Measurements from ENCODE around the gene FARS2.

The FARS2 gene

GRCh38 chr6:5282191-5282623, 20.9 kb downstream of the FARS2 start:
- peak overlapping the region; percentile 66 for H3K27ac Mint-ChIP-seq
- no peak for DNase-seq
- no peak overlapping the region for H3K4me3 Mint-ChIP-seq
- TF ChIP-seq CTCF (IDR thresholded peaks at IDR 0.05): no peak
- no peaks in the 10 kb centered on the region for H3K27me3 Mint-ChIP-seq (ENCODE audit: low read depth, poor library complexity)
- no peaks in the 10 kb centered on the region for H3K9me3 Mint-ChIP-seq
- H3K4me1 Mint-ChIP-seq: peaks cover 9% of the 10 kb centered on the region
- peaks cover 4% of the 10 kb centered on the region for H3K36me3 Mint-ChIP-seq (ENCODE audit: low read depth)

- Mint-ChIP-seq H3K4me3 (no peak overlapping the region), H3K9me3 (no peaks in the 10 kb centered on the region), H3K36me3 (ENCODE audit: low read depth) (peaks cover 5% of the 10 kb centered on the region), H3K27ac (peak overlapping the region; percentile 4), H3K27me3 (ENCODE audit: low read depth, poor library complexity) (no peaks in the 10 kb centered on the region), H3K4me1 (peaks cover 20% of the 10 kb centered on the region)
- DNase-seq: no peak
- no peak for TF ChIP-seq CTCF (IDR thresholded peaks at IDR 0.05)
Measured at GRCh38 chr6:5285081-5285480, 23.8 kb downstream of the FARS2 start.

DNA sequence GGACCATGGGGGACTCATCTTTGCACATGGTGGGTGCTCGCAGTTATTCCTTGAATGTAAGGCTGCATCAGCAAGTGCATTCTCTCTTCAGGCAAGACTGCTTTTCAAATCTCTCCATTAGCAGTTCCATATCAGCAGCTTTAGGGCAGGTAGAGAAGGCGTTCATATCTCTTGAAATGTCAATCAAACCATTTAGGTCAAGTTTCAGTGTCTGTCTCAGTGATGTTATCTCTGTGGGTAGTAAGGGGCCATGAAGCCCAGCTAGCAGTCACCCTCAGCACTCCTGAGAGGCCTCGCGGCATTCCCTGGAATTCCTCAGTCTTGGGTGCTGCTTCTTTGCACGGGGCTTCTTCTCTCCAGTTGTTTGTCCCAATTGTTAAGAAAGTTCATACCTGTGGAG, 24.2 kb downstream of the FARS2 start:
- H3K4me1 Mint-ChIP-seq: peaks cover 20% of the 10 kb centered on the region
- no peak overlapping the region for H3K4me3 Mint-ChIP-seq
- H3K27me3 Mint-ChIP-seq (ENCODE audit: low read depth, poor library complexity): no peaks in the 10 kb centered on the region
- no peak overlapping the region for H3K27ac Mint-ChIP-seq
- H3K36me3 Mint-ChIP-seq (ENCODE audit: low read depth): peaks cover 5% of the 10 kb centered on the region
- no peaks in the 10 kb centered on the region for H3K9me3 Mint-ChIP-seq
- TF ChIP-seq CTCF (IDR thresholded peaks at IDR 0.05): no peak
- no peak for DNase-seq

- peaks cover 5% of the 10 kb centered on the region for H3K36me3 Mint-ChIP-seq (ENCODE audit: low read depth)
- H3K27ac Mint-ChIP-seq: no peak overlapping the region
- no peaks in the 10 kb centered on the region for H3K9me3 Mint-ChIP-seq
- peaks cover 20% of the 10 kb centered on the region for H3K4me1 Mint-ChIP-seq
- no peak for TF ChIP-seq CTCF (IDR thresholded peaks at IDR 0.05)
- DNase-seq: no peak
- H3K4me3 Mint-ChIP-seq: no peak overlapping the region
- H3K27me3 Mint-ChIP-seq (ENCODE audit: low read depth, poor library complexity): peaks cover 5% of the 10 kb centered on the region
Measured at GRCh38 chr6:5286780-5287179, 25.5 kb downstream of the FARS2 start.

GRCh38 chr6:5287205-5287965, 26.1 kb downstream of the FARS2 start:
- Mint-ChIP-seq H3K27ac (peak overlapping the region; percentile 43), H3K9me3 (no peaks in the 10 kb centered on the region), H3K36me3 (ENCODE audit: low read depth) (peaks cover 5% of the 10 kb centered on the region), H3K27me3 (ENCODE audit: low read depth, poor library complexity) (peaks cover 5% of the 10 kb centered on the region), H3K4me3 (no peak overlapping the region), H3K4me1 (peaks cover 21% of the 10 kb centered on the region)
- DNase-seq: no peak
- TF ChIP-seq CTCF (IDR thresholded peaks at IDR 0.05): no peak

DNA sequence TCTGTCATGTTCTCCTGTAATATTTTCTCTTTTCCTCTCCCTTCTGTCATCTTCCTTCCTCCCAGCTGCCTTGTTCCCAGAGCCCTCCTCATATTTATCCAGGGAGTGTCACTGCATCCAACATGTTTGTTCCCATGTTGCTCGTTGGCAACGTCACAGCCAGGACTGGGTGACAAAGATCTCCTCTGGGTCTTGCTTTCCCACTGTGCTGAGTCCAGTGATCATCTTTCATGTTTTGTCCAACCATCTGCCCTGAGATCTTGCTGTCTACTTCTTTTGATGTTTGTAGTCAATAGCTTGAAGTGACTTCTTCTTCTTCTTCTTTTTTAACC, 26.6 kb downstream of the FARS2 start:
- TF ChIP-seq CTCF (IDR thresholded peaks at IDR 0.05): no peak
- no peak overlapping the region for H3K27ac Mint-ChIP-seq

More for the DNA sequence above, 26.6 kb downstream of the FARS2 start:
- Mint-ChIP-seq H3K4me1 (peaks cover 26% of the 10 kb centered on the region), H3K36me3 (ENCODE audit: low read depth) (peaks cover 5% of the 10 kb centered on the region), H3K9me3 (no peaks in the 10 kb centered on the region), H3K27me3 (ENCODE audit: low read depth, poor library complexity) (peaks cover 10% of the 10 kb centered on the region), H3K4me3 (no peak overlapping the region)
- DNase-seq: no peak
